NCI-H446 (cell line): ENCODE measurements around the gene RNF220.

Experiments
- DNase-seq, 2 experiments: peaks; one replicate each; lab custom pipeline; 2025; lab: John Stamatoyannopoulos, UW

The RNF220 gene

GRCh38 chr1:44407430-44408211 is 2.6 kb downstream of the RNF220 start:
- no peak for DNase-seq

- no peak for DNase-seq
Measured at GRCh38 chr1:44408212-44408582, 3.1 kb downstream of the RNF220 start.

DNA sequence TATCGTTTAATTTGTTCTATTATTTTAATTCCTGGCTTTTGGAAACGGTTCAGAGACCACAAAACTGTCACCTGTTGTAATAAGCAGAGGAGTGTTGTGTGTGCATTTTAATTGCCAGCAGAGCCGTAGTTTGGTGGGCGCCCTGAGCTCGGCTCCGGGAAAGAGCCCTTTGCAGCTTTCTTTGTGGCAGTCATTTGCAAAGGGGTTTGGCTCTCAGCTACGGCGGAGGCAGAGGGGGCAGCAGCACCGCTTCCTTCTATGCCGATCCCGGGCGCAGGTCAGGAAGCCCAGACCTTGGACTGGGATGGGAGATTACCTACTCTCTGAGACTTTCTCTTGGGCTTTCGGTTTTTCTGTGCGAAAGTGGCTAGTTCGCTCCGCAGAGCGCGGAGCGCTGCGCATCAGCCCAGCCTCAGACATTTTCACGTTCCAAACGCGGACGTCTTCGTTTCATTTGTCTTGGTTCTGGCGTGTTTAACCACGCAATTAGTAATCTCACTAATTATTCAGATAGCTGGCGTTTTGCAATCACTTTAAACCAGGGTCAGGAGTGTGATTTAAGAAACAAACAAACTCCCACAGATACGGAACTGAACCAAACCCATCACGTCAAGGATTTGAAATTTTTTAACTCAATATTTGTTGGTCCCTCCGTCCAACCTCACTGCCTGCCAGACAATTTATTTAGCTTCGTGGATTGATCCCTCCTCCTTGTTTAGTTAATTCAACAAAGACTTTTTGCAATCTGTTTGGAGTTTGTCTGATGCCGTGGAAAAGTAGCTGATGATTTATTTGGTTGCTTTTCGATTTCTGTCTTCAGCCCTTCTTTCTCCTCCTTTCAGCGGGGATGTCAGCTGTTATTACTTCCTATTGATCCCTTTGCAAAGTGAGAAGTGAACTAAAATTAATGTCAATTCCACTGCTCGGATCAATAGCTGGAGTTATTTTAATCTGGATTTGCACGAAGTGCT is 3.9 kb downstream of the RNF220 start:
- no peak for DNase-seq

DNA sequence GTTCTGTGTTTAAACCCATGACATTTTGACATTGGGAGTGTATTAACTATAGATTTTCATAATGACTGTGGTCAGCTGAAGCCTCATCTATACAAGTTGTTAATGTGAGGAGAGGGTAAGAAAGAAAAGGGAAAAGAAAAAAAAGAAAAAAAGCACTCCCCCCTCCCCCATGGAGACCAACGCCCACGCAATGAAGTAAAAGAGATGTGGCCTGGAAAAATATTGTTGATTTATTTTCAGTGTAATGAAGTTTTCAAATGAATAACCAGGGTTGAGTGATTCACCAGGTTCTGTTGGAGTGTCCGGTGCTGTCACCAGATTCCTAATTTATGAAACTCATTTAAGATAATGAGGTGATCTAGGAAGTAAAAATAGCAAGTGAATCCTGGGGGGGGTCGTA is 4.7 kb downstream of the RNF220 start:
- DNase-seq, result no peak

GRCh38 chr1:44411861-44412260 is 6.8 kb downstream of the RNF220 start:
- no peak for DNase-seq

- DNase-seq, result no peak
Measured at GRCh38 chr1:44412601-44413000, 7.5 kb downstream of the RNF220 start.

- no peak for DNase-seq
Measured at GRCh38 chr1:44413740-44414139, 8.7 kb downstream of the RNF220 start.

DNA sequence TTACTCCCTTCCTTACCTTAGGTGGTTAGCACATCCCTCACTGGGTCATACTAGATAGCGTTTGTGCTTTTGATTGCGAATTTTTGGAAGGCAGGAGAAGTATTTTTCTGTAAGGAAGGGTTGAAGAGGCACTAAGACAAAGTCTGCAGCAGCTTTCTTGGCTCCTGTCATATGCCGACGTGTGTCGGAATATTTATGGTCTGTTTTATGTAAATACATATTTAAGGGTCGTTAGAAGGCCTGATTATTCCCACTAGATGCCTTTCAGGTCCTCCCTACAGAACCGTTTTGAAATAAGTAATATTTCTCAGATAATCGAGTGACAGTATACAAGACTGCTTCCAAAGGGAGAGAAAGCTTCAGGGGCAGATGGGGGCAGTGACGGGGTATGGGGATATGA is 10.0 kb downstream of the RNF220 start:
- no peak for DNase-seq

GRCh38 chr1:44416408-44416807 is 11.4 kb downstream of the RNF220 start:
- DNase-seq, result no peak

- DNase-seq, result peak in 1 of 2 experiments; percentile 70
Measured at GRCh38 chr1:44417351-44418021, 12.4 kb downstream of the RNF220 start.

GRCh38 chr1:44418022-44418673 is 13.1 kb downstream of the RNF220 start:
- no peak for DNase-seq

DNA sequence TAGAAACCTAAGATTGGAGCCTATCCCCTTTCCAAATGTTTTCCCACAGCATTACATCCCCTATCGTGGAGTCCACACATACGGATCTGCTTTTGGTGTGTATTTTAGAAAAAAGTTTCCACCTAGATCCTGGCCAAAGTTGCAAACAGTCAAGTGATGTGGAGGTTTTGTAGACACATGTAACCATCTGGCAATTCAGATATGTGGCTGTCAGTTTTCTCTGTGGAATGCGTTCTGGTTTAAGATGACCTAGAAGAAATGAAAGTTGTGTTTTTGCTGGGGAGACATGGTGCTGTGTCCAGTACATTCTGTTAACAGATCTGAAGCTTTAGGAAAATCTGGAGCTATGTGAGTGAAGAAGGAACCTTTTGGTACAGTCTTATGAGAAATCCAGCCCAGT is 14.8 kb downstream of the RNF220 start:
- DNase-seq, result no peak

DNA sequence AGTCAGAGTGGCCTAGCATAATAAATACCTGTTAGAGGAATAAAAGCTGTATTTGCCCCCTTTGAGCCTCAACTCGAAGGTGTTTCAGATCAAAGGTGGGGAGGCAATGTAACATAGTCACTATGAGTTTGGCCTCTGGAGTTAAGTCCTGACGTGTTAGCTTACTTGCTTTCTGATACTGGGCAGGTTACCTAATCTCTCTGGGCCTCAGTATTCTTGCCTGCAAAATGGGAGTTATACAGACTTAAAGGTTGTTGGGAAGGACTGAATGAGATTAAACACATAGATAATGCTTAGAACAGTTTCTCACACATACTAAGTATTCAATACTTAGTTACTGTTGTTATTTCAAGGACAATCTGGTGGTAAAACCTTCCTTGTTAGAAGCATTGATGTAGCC is 15.5 kb downstream of the RNF220 start:
- DNase-seq, result no peak

DNA sequence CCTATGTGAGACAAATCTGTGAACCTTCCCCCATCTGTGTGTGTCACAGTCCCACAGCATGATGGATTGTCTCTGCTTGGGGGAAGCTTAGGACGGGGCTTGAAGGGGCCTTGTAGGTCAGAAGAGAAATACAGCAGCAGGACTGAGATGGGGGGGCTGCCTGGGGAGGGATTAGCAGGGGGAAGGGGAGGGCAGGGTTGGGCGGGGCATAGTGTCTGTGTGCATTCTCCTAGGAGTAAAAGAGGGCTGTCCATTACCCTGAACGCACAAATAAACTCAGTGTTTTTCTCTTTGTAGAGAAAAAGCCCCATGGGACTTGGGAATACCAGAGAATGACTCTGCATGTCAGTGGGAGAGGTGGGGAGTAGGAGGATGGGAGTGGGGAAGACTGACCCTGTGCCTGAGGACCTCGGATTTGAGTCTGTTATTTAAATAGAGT is 16.4 kb downstream of the RNF220 start:
- no peak for DNase-seq

GRCh38 chr1:44422161-44422560 is 17.1 kb downstream of the RNF220 start:
- no peak for DNase-seq

DNA sequence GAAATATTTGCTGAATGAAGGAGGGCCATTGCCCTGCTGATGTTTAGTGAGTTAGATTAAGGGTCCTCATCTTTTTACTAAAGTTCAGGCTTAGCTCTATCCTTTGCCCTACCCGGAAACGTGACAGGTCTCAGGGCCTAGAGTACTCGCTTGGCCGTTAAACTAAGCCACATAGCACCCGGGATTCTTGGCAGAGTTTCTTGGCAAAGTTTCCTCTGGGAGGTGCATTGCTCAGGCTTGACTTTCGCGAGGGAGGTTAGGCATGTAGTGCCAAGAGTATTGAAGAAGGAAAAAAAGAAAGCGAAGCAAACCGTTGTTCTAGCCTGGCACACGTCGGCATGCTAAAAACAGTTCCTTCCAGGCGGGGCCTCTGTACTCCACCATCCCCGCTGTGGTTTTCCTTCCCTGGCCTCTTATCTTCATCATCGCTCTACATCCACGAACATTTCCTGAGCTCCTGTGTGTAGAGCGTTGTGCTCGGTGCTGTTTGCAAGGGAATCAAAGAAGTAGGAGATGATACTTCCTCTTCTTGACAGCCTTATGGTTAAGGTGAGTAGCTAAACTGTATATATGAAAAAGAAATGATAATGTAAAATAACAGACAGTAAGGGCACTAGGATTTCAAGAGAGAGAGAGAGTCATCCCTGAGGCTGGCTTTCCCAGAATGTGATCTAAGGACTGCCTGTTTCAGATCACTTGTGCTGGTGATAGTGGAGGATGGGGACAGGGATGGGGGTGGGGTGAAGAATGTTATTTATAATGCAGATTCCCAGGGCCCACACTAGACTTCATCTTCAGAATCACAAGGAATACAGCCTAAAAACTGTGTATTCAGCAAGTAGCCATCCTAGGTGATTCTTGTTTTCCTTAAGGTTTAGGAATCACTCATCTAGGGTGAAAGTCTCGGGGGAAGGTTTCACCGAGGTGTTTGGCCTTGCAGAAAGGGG is 18.8 kb downstream of the RNF220 start:
- DNase-seq, result peak; percentile 55 to 94

- DNase-seq, result no peak
Measured at GRCh38 chr1:44424747-44425146, 19.7 kb downstream of the RNF220 start.

DNA sequence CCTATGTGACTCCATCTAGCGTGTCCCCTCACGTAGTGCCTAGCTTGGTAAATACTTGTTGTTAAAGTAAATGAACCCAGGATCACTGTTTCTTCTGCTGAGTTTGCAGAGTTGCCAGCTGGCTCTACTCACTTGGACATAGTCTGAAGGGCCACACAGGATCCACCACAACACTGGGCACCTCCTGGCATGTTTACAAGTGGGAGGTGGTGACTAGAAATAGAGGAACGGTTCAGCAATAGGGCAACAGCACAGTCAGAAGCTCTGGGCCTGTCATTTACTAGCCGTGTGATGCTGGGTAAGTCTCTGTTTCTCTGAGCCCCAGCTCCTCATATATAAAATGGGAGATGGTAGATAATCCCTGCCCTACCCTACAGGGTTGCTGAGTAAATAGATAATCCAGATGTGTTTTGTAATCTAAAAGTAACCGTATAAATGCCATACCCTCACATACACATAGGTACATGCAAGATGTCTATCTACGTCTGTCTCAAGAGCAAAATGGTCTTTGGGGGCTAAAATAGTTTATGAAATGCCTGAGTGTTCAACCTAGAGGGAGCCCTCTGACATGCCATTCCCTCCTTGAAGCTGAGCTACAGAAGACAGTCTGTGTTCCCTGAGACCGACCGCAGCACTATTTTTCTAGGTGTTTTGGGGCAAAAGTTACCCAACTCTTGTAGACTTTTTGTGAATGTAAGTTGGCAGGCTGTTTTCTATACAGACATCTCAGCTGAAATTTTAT is 20.5 kb downstream of the RNF220 start:
- DNase-seq, result peak in 1 of 2 experiments; percentile 10

DNA sequence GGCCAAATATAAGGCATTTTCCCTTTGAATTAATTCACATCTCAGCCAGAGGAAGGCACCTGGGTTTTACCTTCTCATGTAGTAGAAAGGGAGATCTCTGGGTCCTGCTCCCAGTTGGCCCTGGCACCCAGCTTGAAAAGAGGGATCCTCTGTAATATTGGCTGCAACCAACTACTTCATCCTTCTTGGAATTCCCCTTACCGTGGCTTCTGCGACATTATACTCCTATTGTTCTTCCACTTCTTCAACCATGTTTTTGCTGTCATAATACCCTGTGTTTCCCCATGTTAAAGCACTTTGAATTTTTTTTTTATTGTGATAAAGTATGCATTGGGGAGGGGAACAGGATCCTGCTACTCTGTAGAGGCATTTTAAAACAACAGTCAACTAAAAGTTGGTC is 26.8 kb downstream of the RNF220 start:
- DNase-seq, result no peak

DNA sequence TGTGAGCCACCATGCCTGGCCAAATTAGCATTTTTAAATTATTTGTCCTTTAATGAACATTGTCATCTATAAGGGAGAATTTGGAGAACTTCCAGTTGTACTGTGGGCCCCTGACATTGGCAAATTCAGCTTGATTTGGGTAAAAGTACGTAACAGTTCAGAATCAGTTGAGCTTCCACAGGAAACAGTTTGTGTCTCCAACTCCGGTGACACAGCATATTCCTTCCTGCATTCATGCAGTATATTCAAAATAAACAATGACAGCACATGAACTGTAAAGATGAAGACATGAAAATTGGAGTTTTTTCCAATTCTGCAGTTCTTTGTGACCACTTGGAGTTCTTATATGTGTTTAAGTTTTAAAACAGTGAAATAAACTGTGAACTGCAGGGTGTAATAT is 28.2 kb downstream of the RNF220 start:
- DNase-seq, result no peak
